Neuronal stem cell (in vitro differentiated cells): Measurements from ENCODE around the gene RTTN.

Experiments used
- DNase-seq: peaks from one replicate; pipeline ENCODE4 v3.0.0-alpha.2; 2013; ENCODE audit warnings: low spot score
- H2AFZ ChIP-seq: one replicate; pipeline ENCODE4 v1.6.1; 2013; ENCODE audit warnings: mild to moderate bottlenecking, low read length, inconsistent platforms
- H2AK5ac ChIP-seq: 2 replicates; pipeline ENCODE4 v1.6.1; 2013; ENCODE audit warnings: low read depth, mild to moderate bottlenecking, inconsistent platforms, low read length, moderate library complexity, mixed read lengths
- H2BK120ac ChIP-seq: 2 replicates; pipeline ENCODE4 v1.6.1; 2013; ENCODE audit warnings: low read depth, mild to moderate bottlenecking, inconsistent platforms, low read length, moderate library complexity, mixed read lengths
- H2BK12ac ChIP-seq: one replicate; pipeline ENCODE4 v1.6.1; 2013; ENCODE audit warnings: low read length, inconsistent platforms
- H2BK15ac ChIP-seq: 2 replicates; pipeline ENCODE4 v1.6.1; 2013; ENCODE audit warnings: mild to moderate bottlenecking, low read length, inconsistent platforms, mixed read lengths
- H2BK5ac ChIP-seq: one replicate; pipeline ENCODE4 v1.6.1; 2013; ENCODE audit warnings: inconsistent platforms, mild to moderate bottlenecking, low read length, moderate library complexity
- H3K14ac ChIP-seq: one replicate; pipeline ENCODE4 v1.6.1; 2013; ENCODE audit warnings: low read length, inconsistent platforms
- H3K18ac ChIP-seq: 2 replicates; pipeline ENCODE4 v1.6.1; 2013; ENCODE audit warnings: low read length, inconsistent platforms
- H3K23ac ChIP-seq: 2 replicates; pipeline ENCODE4 v1.6.1; 2013; ENCODE audit warnings: low read depth, mild to moderate bottlenecking, mixed read lengths, low read length, inconsistent platforms; ENCODE audit not compliant: poor library complexity
- H3K27ac ChIP-seq: replicated peaks from 3 replicates; pipeline ENCODE4 v1.5.1; 2013; ENCODE audit warnings: low read length, inconsistent platforms
- H3K27me3 ChIP-seq, 3 experiments: 2 replicates each; pipeline ENCODE4 v1.6.1; 2013; ENCODE audit warnings: low read length in 3 of 3, mild to moderate bottlenecking in 2 of 3, inconsistent platforms in 1 of 3, low read depth in 1 of 3, mixed read lengths in 1 of 3, moderate library complexity in 1 of 3; ENCODE audit not compliant: control insufficient read depth in 3 of 3, insufficient read depth in 3 of 3
- H3K36me3 ChIP-seq, 2 donors: replicated peaks in 1 of 2; 2 replicates each; pipeline ENCODE4 v1.6.1; 2013; ENCODE audit warnings: low read length in 2 of 2; ENCODE audit not compliant: control insufficient read depth in 2 of 2, insufficient read depth in 2 of 2
- H3K4ac ChIP-seq: 2 replicates; pipeline ENCODE4 v1.6.1; 2013; ENCODE audit warnings: inconsistent platforms, mild to moderate bottlenecking, low read length, moderate library complexity
- H3K4me1 ChIP-seq, 2 donors: 1 replicate in 1 of 2; 2 replicates in 1 of 2; pipeline ENCODE4 v1.6.1; 2013; ENCODE audit warnings: low read length in 2 of 2, low read depth in 1 of 2; ENCODE audit not compliant: control insufficient read depth in 2 of 2, insufficient read depth in 1 of 2
- H3K4me2 ChIP-seq: one replicate; pipeline ENCODE4 v1.6.1; 2013; ENCODE audit warnings: mild to moderate bottlenecking, low read length, inconsistent platforms; ENCODE audit not compliant: insufficient read depth, poor library complexity, severe bottlenecking
- H3K4me3 ChIP-seq, 2 donors: 2 replicates each; pipeline ENCODE4 v1.5.1; 2013; ENCODE audit warnings: low read length in 2 of 2, mild to moderate bottlenecking in 2 of 2, inconsistent platforms in 1 of 2, moderate library complexity in 1 of 2
- H3K79me1 ChIP-seq: one replicate; pipeline ENCODE4 v1.6.1; 2013; ENCODE audit warnings: low read depth, mild to moderate bottlenecking, inconsistent platforms, low read length, moderate library complexity
- H3K9ac ChIP-seq: one replicate; pipeline ENCODE4 v1.6.1; 2013; ENCODE audit warnings: mild to moderate bottlenecking, low read depth, low read length, inconsistent platforms; ENCODE audit not compliant: poor library complexity
- H3K9me3 ChIP-seq, 2 donors: replicated peaks in 1 of 2; 2 replicates each; pipeline versions ENCODE3 to v1.6.1; 2013; ENCODE audit warnings: low read length in 2 of 2, mild to moderate bottlenecking in 2 of 2, inconsistent platforms in 1 of 2, low read depth in 1 of 2, mixed read lengths in 1 of 2, moderate library complexity in 1 of 2; ENCODE audit not compliant: control insufficient read depth in 2 of 2, insufficient read depth in 1 of 2
- H4K8ac ChIP-seq: one replicate; pipeline ENCODE4 v1.6.1; 2013; ENCODE audit warnings: low read depth, mild to moderate bottlenecking, inconsistent platforms, low read length, moderate library complexity
- H4K91ac ChIP-seq: one replicate; pipeline ENCODE4 v1.6.1; 2013; ENCODE audit warnings: low read length, low read depth, mild to moderate bottlenecking, inconsistent platforms; ENCODE audit not compliant: poor library complexity
- WGBS, 2 donors: extraction: QIAGEN DNeasy Blood & Tissue Kit; methylation state at CpG; one replicate each; pipeline ENCODE4 v1.1.7; 2013; ENCODE audit warnings: missing lambda C conversion rate in 2 of 2, mixed read lengths in 1 of 2; ENCODE audit not compliant: insufficient read length in 2 of 2, insufficient replicate concordance in 1 of 2; ENCODE audit errors: extremely low coverage in 2 of 2; 5-methylcytosine and 5-hydroxymethylcytosine counted together

RTTN gene

GRCh38 chr18:70181015-70181414, 24.5 kb downstream of the RTTN start:
- no peak overlapping the region for H4K91ac ChIP-seq
- H3K4me3 ChIP-seq = no peak overlapping the region
- no peaks in the 10 kb centered on the region for H3K27me3 ChIP-seq
- H2BK15ac ChIP-seq = no peak overlapping the region
- no peak for DNase-seq
- peaks cover 7 to 60% of the 10 kb centered on the region in 2 donors for H3K36me3 ChIP-seq
- H2AK5ac ChIP-seq = no peak overlapping the region
- H3K18ac ChIP-seq = no peak overlapping the region
- no peak overlapping the region for H3K4me2 ChIP-seq
- no peaks in the 10 kb centered on the region for H3K79me1 ChIP-seq
- no peak overlapping the region for H3K14ac ChIP-seq
- no peaks in the 10 kb centered on the region for H3K9me3 ChIP-seq
- no peak overlapping the region for H2BK5ac ChIP-seq
- H2AFZ ChIP-seq = no peak overlapping the region
- H3K9ac ChIP-seq = no peak overlapping the region
- H4K8ac ChIP-seq = no peak overlapping the region
- no peak overlapping the region for H3K27ac ChIP-seq
- H3K23ac ChIP-seq = no peak overlapping the region
- H3K4me1 ChIP-seq = peaks cover 0 to 2% of the 10 kb centered on the region in 2 donors
- H2BK12ac ChIP-seq = no peak overlapping the region
- no CpG with 5 or more reads among the region's 1 CpG for WGBS, 2 donors
- H3K4ac ChIP-seq = no peak overlapping the region
- no peak overlapping the region for H2BK120ac ChIP-seq

GRCh38 chr18:70176537-70176936, 28.9 kb downstream of the RTTN start:
- Histone ChIP-seq H2AFZ (no peak overlapping the region), H3K9ac (no peak overlapping the region), H4K91ac (no peak overlapping the region), H3K4me2 (no peak overlapping the region), H3K27ac (no peak overlapping the region), H4K8ac (no peak overlapping the region), H3K4me1 (peaks cover 0 to 2% of the 10 kb centered on the region in 2 donors), H3K4ac (no peak overlapping the region), H3K36me3 (peaks cover 0 to 37% of the 10 kb centered on the region in 2 donors), H3K23ac (no peak overlapping the region), H3K4me3 (no peak overlapping the region), H2BK15ac (no peak overlapping the region), H3K9me3 (no peaks in the 10 kb centered on the region), H3K79me1 (no peaks in the 10 kb centered on the region), H2AK5ac (no peak overlapping the region), H2BK5ac (no peak overlapping the region), H3K27me3 (no peaks in the 10 kb centered on the region), H2BK120ac (no peak overlapping the region), H3K14ac (no peak overlapping the region), H2BK12ac (no peak overlapping the region), H3K18ac (no peak overlapping the region)
- no peak for DNase-seq
- no CpG with 5 or more reads among the region's 2 CpGs for WGBS, 2 donors

DNA sequence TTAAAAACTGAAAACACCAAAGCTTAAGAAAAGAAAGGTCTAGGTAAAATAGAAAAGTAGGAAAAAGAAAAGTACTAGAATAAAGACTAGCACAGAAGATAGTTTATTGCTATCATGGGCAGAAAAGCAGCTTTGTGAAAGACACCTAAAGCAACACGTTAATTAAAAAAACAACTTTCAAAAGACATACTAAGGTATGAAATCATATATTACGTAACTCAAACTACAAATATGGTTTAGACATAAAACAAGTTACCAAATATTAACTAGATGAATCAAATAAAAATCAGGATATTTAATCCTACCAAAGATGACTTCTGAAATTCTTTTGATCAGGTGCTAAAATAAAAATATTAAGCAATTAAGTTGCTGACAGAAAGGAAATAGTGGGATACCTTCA, 30.3 kb downstream of the RTTN start:
- no peak overlapping the region for H3K18ac ChIP-seq
- no peaks in the 10 kb centered on the region for H3K4me1 ChIP-seq
- no peak overlapping the region for H4K91ac ChIP-seq
- no peak overlapping the region for H2BK12ac ChIP-seq
- no peak overlapping the region for H2BK120ac ChIP-seq
- no peak overlapping the region for H3K27ac ChIP-seq
- DNase-seq = no peak
- no peak overlapping the region for H3K4me2 ChIP-seq
- no peak overlapping the region for H3K23ac ChIP-seq
- no peak overlapping the region for H2AK5ac ChIP-seq
- no peak overlapping the region for H3K4ac ChIP-seq
- H3K9ac ChIP-seq = no peak overlapping the region
- H3K36me3 ChIP-seq = peaks cover 0 to 29% of the 10 kb centered on the region in 2 donors
- no peaks in the 10 kb centered on the region for H3K9me3 ChIP-seq
- H3K79me1 ChIP-seq = no peaks in the 10 kb centered on the region
- H2AFZ ChIP-seq = no peak overlapping the region
- no peak overlapping the region for H3K4me3 ChIP-seq
- H2BK15ac ChIP-seq = no peak overlapping the region
- no peak overlapping the region for H3K14ac ChIP-seq
- H2BK5ac ChIP-seq = no peak overlapping the region
- H4K8ac ChIP-seq = no peak overlapping the region
- H3K27me3 ChIP-seq = no peaks in the 10 kb centered on the region
- no CpG with 5 or more reads among the region's 2 CpGs for WGBS, 2 donors

DNA sequence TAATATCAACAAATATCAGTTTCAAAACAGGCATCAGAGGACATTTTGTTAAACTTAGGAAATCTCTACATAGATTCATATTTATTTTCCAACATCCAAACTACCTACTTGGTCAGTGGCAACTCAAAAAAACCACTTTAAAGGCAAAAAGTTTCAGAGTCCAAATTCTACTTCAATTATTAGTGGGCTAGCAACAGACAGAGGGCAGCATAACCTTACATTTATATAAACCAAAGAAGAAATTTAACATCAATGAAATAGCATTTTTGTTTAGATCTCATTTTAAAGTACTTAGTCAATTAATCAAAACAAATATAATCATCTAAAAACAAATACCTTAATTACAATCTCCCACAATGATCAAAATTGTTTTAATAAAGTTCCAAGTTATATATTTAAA, 33.3 kb downstream of the RTTN start:
- H3K4ac ChIP-seq = no peak overlapping the region
- no peak overlapping the region for H2AK5ac ChIP-seq
- no peaks in the 10 kb centered on the region for H3K9me3 ChIP-seq
- no peaks in the 10 kb centered on the region for H3K79me1 ChIP-seq
- H2BK15ac ChIP-seq = no peak overlapping the region
- no peak overlapping the region for H3K23ac ChIP-seq
- no peak overlapping the region for H3K14ac ChIP-seq
- H3K4me3 ChIP-seq = no peak overlapping the region
- H3K27me3 ChIP-seq = no peaks in the 10 kb centered on the region
- H4K8ac ChIP-seq = no peak overlapping the region
- peaks cover 0 to 21% of the 10 kb centered on the region in 2 donors for H3K36me3 ChIP-seq
- no peak overlapping the region for H4K91ac ChIP-seq
- H3K9ac ChIP-seq = no peak overlapping the region
- no peak overlapping the region for H3K4me2 ChIP-seq
- no peak overlapping the region for H2AFZ ChIP-seq
- H3K4me1 ChIP-seq = no peaks in the 10 kb centered on the region
- no peak for DNase-seq
- H2BK120ac ChIP-seq = no peak overlapping the region
- no peak overlapping the region for H3K27ac ChIP-seq
- H2BK5ac ChIP-seq = no peak overlapping the region
- no peak overlapping the region for H2BK12ac ChIP-seq
- no peak overlapping the region for H3K18ac ChIP-seq
